ENCODE data around the gene PHF20.
"Not testable (repeated sequence)": the region's sequence is repeated elsewhere in the genome, so short reads cannot be mapped to it uniquely, and the experiment has no call there.

The PHF20 gene

GRCh38 chr20:35776513-35777101 is 4.8 kb downstream of the PHF20 start:
- DNase-seq (ENCODE audit: low read depth in 2 of 2), result no peak

GRCh38 chr20:35783811-35784210 is 12.0 kb downstream of the PHF20 start:
- not testable (repeated sequence) for DNase-seq (ENCODE audit: low read depth in 2 of 2)

GRCh38 chr20:35785541-35785940 is 13.7 kb downstream of the PHF20 start:
- not testable (repeated sequence) for DNase-seq (ENCODE audit: low read depth in 2 of 2)

- DNase-seq (ENCODE audit: low read depth in 2 of 2), result no peak
Observed at GRCh38 chr20:35788796-35789195, 17.0 kb downstream of the PHF20 start.

- DNase-seq (ENCODE audit: low read depth in 2 of 2), result no peak
Observed at GRCh38 chr20:35791097-35791496, 19.3 kb downstream of the PHF20 start.

GRCh38 chr20:35791821-35792220 is 20.0 kb downstream of the PHF20 start:
- DNase-seq (ENCODE audit: low read depth in 2 of 2), result peak; percentile 64 to 65

- no peak for DNase-seq (ENCODE audit: low read depth in 2 of 2)
Observed at GRCh38 chr20:35792740-35793139, 20.9 kb downstream of the PHF20 start.

- DNase-seq (ENCODE audit: low read depth in 2 of 2), result no peak
Observed at GRCh38 chr20:35796571-35796970, 24.8 kb downstream of the PHF20 start.

GRCh38 chr20:35801865-35802264 is 30.1 kb downstream of the PHF20 start:
- no peak for DNase-seq (ENCODE audit: low read depth in 2 of 2)

GRCh38 chr20:35806075-35806474 is 34.3 kb downstream of the PHF20 start:
- no peak for DNase-seq (ENCODE audit: low read depth in 2 of 2)

GRCh38 chr20:35807877-35808276 is 36.1 kb downstream of the PHF20 start:
- no peak for DNase-seq (ENCODE audit: low read depth in 2 of 2)

GRCh38 chr20:35820715-35821114 is 48.9 kb downstream of the PHF20 start:
- DNase-seq (ENCODE audit: low read depth in 2 of 2), result no peak

- peak; percentile 59 to 63 for DNase-seq (ENCODE audit: low read depth in 2 of 2)
Observed at GRCh38 chr20:35821807-35822242, 50.0 kb downstream of the PHF20 start.

- DNase-seq (ENCODE audit: low read depth in 2 of 2), result no peak
Observed at GRCh38 chr20:35823147-35823546, 51.3 kb downstream of the PHF20 start.

GRCh38 chr20:35823937-35824336 is 52.1 kb downstream of the PHF20 start:
- DNase-seq (ENCODE audit: low read depth in 2 of 2), result no peak

- DNase-seq (ENCODE audit: low read depth in 2 of 2), result no peak
Observed at GRCh38 chr20:35826397-35826998, 54.7 kb downstream of the PHF20 start.

- no peak for DNase-seq (ENCODE audit: low read depth in 2 of 2)
Observed at GRCh38 chr20:35828434-35828833, 56.6 kb downstream of the PHF20 start.

GRCh38 chr20:35828916-35829315 is 57.1 kb downstream of the PHF20 start:
- no peak for DNase-seq (ENCODE audit: low read depth in 2 of 2)

GRCh38 chr20:35830264-35830663 is 58.4 kb downstream of the PHF20 start:
- no peak for DNase-seq (ENCODE audit: low read depth in 2 of 2)

GRCh38 chr20:35831029-35831428 is 59.2 kb downstream of the PHF20 start:
- no peak for DNase-seq (ENCODE audit: low read depth in 2 of 2)

GRCh38 chr20:35831971-35832370 is 60.2 kb downstream of the PHF20 start:
- DNase-seq (ENCODE audit: low read depth in 2 of 2), result no peak

- no peak for DNase-seq (ENCODE audit: low read depth in 2 of 2)
Observed at GRCh38 chr20:35833241-35833640, 61.4 kb downstream of the PHF20 start.

- DNase-seq (ENCODE audit: low read depth in 2 of 2), result no peak
Observed at GRCh38 chr20:35837577-35838195, 65.9 kb downstream of the PHF20 start.

Data from fibroblast of skin of left quadriceps (primary cell).